Measurements from ENCODE around the gene LYPD4. TPM values are rescaled to one million over a fixed set of nuclear protein-coding genes. Genes with fewer than 3 reads are reported as not detected.

Gene LYPD4
- total RNA-seq, 2 experiments from 2014 or later: not detected

GRCh38 chr19:41802770-41803169, 41.7 kb downstream of the LYPD4 start:
- no TSS peak for BruUV-seq (replicated peaks)
- peak overlapping the region; percentile 15 for H3K4me3 ChIP-seq (ENCODE audit: low read depth, low read length, poor library complexity, severe bottlenecking)
- peaks cover 60% of the 10 kb centered on the region for H3K4me1 ChIP-seq (ENCODE audit: insufficient read depth, low read length, poor library complexity, severe bottlenecking)
- intact Hi-C loops (cut with micrococcal nuclease; ENCODE audit: unreplicated experiment): no loop called here
- peaks cover 10% of the 10 kb centered on the region; the same call in 1 of the 2 replicates for H3K9me3 ChIP-seq (ENCODE audit: low read length)
- no peaks in the 10 kb centered on the region for H3K36me3 ChIP-seq (ENCODE audit: insufficient read depth, low read length)
- peak; percentile 69 for DNase-seq (ENCODE audit: low spot score)
- peak overlapping the region; percentile 93 for H2AFZ ChIP-seq (ENCODE audit: low read length)
- ChIA-PET CTCF (ENCODE audit: unreplicated experiment) (no interaction called here), POLR2A (interaction anchor here (0.6 to 0.7 kb wide), 2 partner anchors 31 to 77 kb away, joined by 3 read pairs; no protein-coding TSS in a partner anchor)
- no peaks in the 10 kb centered on the region for H3K79me2 ChIP-seq (ENCODE audit: insufficient read depth, low read depth, low read length)
- TF ChIP-seq EZH2phosphoT487 (IDR thresholded peaks at IDR 0.05; ENCODE audit: borderline replicate concordance, low read depth, low read length): no peak
- TF ChIP-seq CTCF (conservative IDR thresholded peaks at IDR 0.05; ENCODE audit: low read length): no peak
- no peaks in the 10 kb centered on the region for H4K20me1 ChIP-seq (ENCODE audit: insufficient read depth, low read length)
- peak overlapping the region; percentile 86 for H3K27ac ChIP-seq (ENCODE audit: low read depth, low read length, poor library complexity, severe bottlenecking)
- peak overlapping the region; percentile 52 for H3K4me2 ChIP-seq (ENCODE audit: low read length)
- no peaks in the 10 kb centered on the region for H3K9me2 ChIP-seq (ENCODE audit: insufficient read depth, low read length)

- Histone ChIP-seq H3K9me2 (ENCODE audit: insufficient read depth, low read length) (no peaks in the 10 kb centered on the region), H3K9me3 (ENCODE audit: low read length) (peaks cover 10% of the 10 kb centered on the region; the same call in 1 of the 2 replicates), H3K4me1 (ENCODE audit: insufficient read depth, low read length, poor library complexity, severe bottlenecking) (peaks cover 60% of the 10 kb centered on the region), H4K20me1 (ENCODE audit: insufficient read depth, low read length) (no peaks in the 10 kb centered on the region), H3K4me2 (ENCODE audit: low read length) (peak overlapping the region; percentile 52), H2AFZ (ENCODE audit: low read length) (peak overlapping the region; percentile 93; the same call in 1 of the 2 replicates), H3K79me2 (ENCODE audit: insufficient read depth, low read depth, low read length) (no peaks in the 10 kb centered on the region), H3K27ac (ENCODE audit: low read depth, low read length, poor library complexity, severe bottlenecking) (peak overlapping the region; percentile 86), H3K4me3 (ENCODE audit: low read depth, low read length, poor library complexity, severe bottlenecking) (no peak overlapping the region), H3K36me3 (ENCODE audit: insufficient read depth, low read length) (no peaks in the 10 kb centered on the region)
- TF ChIP-seq EZH2phosphoT487 (IDR thresholded peaks at IDR 0.05; ENCODE audit: borderline replicate concordance, low read depth, low read length): no peak
- TF ChIP-seq CTCF (conservative IDR thresholded peaks at IDR 0.05; ENCODE audit: low read length): no peak
- no peak for DNase-seq (ENCODE audit: low spot score)
- BruUV-seq (replicated peaks): no TSS peak
- intact Hi-C loops (cut with micrococcal nuclease; ENCODE audit: unreplicated experiment): no loop called here
- ChIA-PET CTCF (ENCODE audit: unreplicated experiment) (no interaction called here), POLR2A (interaction anchor here (0.5 kb wide), 1 partner anchor 669 kb away, joined by 3 read pairs; no protein-coding TSS in a partner anchor)
Observed at GRCh38 chr19:41801792-41802211, 42.7 kb downstream of the LYPD4 start.

- ChIA-PET POLR2A (no interaction called here), CTCF (ENCODE audit: unreplicated experiment) (interaction anchor here (0.6 kb wide), 1 partner anchor 465 kb away, joined by 5 read pairs; no protein-coding TSS in a partner anchor)
- peaks cover 10% of the 10 kb centered on the region; the same call in 1 of the 2 replicates for H3K9me3 ChIP-seq (ENCODE audit: low read length)
- BruUV-seq (replicated peaks): no TSS peak
- H2AFZ ChIP-seq (ENCODE audit: low read length): no peak overlapping the region
- H3K4me3 ChIP-seq (ENCODE audit: low read depth, low read length, poor library complexity, severe bottlenecking): no peak overlapping the region
- DNase-seq (ENCODE audit: low spot score): no peak
- H3K36me3 ChIP-seq (ENCODE audit: insufficient read depth, low read length): no peaks in the 10 kb centered on the region
- intact Hi-C loops (cut with micrococcal nuclease; ENCODE audit: unreplicated experiment): no loop called here
- no peaks in the 10 kb centered on the region for H3K9me2 ChIP-seq (ENCODE audit: insufficient read depth, low read length)
- H3K27ac ChIP-seq (ENCODE audit: low read depth, low read length, poor library complexity, severe bottlenecking): no peak overlapping the region
- H3K79me2 ChIP-seq (ENCODE audit: insufficient read depth, low read depth, low read length): no peaks in the 10 kb centered on the region
- H4K20me1 ChIP-seq (ENCODE audit: insufficient read depth, low read length): no peaks in the 10 kb centered on the region
- H3K4me2 ChIP-seq (ENCODE audit: low read length): no peak overlapping the region
- TF ChIP-seq EZH2phosphoT487 (IDR thresholded peaks at IDR 0.05; ENCODE audit: borderline replicate concordance, low read depth, low read length) (no peak), CTCF (conservative IDR thresholded peaks at IDR 0.05; ENCODE audit: low read length) (no peak)
- H3K4me1 ChIP-seq (ENCODE audit: insufficient read depth, low read length, poor library complexity, severe bottlenecking): peaks cover 60% of the 10 kb centered on the region
Observed at GRCh38 chr19:41801031-41801430, 43.5 kb downstream of the LYPD4 start.

All from OCI-LY7 (cell line).